GM18505 (cell line): ENCODE data around the gene ACOT7.

Experiments
- ATAC-seq: cut with Tn5 transposase; IDR thresholded peaks from one replicate; pipeline ENCODE4 v1.9.1; 2021; ENCODE audit not compliant: unreplicated experiment
- POLR2A ChIP-seq: IDR thresholded peaks from 4 replicates; pipeline ENCODE4 v1.6.1; 2011; ENCODE audit warnings: borderline replicate concordance; ENCODE audit not compliant: insufficient read depth, insufficient read length; ENCODE audit errors: extremely low read depth

Gene ACOT7

DNA sequence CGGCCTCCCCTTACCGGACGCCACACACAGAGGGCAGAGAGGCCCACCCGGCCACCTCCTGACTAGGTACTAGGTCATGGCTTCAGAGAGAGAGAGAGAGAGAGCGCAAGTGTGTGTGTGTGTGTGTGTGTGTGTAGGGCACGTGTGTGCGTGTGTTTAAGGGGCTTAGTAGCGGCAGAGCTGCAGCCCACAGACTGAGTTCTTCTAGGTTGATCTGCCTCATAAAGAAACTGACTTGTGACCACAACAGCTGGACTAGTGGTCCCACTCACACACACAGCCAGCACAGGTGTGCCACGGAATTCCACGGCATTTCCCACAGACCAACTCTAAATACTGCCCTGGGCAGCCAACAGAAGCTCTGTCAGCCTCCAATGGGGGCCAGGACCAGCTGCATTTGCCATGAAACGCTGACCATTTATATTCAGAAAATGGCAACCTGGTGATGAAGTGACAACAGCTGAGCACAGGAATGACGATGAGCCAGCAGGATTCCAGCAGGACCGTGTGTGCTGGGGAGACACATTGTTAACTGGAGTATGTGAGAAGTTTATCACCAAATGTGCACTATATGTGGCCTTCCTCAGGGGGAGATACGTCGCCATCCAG, 93.9 kb downstream of the ACOT7 start:
- TF ChIP-seq POLR2A = no peak

DNA sequence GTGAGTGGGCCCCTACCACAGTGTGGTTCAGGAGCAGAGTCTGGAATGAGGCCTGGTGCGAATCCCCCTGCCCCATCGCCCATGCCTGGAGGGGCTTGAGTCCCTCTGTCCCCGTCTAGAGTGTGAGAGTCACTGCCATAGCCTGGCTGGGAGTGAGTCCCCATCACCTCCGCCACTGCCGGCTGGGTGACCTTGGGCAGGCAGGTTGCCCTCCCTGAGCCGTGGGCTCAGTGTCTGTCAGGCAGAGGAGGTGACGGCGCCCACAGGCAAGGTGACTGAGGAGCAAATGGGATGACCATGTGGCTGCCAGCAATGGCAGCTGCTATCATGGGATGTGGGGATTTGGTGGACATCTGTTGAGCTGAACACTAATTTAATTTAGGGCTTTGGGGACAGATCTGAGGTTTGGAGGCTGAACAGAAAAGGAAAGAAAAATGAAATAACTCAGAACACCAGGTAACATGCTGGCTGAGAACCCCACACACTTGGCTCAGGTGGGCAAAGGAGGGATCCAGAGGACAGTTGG, 94.6 kb downstream of the ACOT7 start:
- no peak for TF ChIP-seq POLR2A
- ATAC-seq = no peak

More for the DNA sequence above, 93.9 kb downstream of the ACOT7 start:
- no peak for ATAC-seq

DNA sequence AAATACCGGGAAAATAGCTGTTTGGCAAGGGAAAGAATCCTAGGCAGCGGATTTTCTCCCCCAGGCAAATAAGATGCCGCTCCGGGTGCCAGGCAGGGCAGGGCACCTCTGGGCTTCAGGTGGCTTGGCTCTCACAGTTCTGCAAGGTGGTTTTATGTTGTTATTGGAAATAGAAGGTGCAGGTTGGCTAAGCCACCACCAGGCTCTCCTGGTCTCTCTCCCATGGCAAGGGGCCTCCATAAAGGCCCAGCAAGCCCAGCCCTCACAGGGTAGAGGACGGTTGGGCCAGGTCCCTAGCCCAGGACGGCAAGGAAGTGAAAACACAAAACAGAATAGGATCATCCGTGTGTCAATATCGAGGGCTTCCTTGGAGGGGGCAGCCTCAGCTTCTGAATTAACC, 95.0 kb downstream of the ACOT7 start:
- no peak for ATAC-seq

DNA sequence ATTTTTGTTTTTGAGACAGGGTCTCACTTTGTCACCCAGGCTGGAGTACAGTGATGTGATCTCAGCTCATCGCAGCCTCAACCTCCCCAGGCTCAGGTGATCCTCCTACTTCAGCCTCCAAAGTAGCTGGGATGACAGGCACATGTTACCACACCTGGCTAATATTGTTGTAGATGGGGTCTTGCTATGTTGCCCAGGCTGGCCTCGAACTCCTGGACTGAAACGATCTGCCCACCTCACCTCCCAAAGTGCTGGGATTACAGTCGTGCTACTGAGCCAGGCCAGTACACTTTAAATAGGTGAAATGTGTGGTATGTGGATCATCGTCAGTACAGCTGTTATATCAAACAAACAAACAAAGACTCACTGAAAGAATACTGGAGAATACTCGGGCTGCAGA, 97.7 kb downstream of the ACOT7 start:
- TF ChIP-seq POLR2A = no peak
- no peak for ATAC-seq

More for the DNA sequence above, 95.0 kb downstream of the ACOT7 start:
- TF ChIP-seq POLR2A = no peak

DNA sequence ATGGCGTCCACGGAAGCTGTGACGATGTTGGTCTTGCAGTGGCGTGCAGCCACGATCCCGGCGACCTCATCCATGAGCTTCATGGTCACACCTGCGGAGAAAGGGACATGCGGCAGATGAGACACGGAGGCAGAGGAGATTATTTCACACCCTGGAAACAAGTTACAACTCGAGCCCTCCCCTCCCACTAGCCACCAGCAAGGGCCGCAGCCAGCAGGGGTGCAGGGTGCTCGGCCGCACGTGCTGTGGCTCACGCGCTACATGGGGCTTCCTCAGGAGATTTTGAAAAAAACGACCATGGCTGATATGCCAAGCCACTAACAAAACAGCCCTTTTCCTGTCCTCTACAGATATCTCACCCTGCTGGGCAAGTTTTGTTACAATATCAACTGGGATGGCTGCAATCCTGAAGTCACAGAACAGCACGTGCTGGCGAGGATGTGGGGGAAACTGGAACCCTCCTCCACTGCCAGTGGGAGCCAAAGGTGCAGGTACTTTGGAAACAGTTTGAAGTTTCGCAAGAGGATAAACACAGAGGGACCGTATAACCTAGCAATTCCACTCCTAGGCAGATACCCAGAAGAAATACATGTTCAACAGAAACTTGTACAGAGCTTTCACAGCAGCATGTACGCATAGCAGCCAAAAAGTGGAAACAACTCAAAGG, 98.5 kb downstream of the ACOT7 start:
- ATAC-seq = no peak
- TF ChIP-seq POLR2A = no peak

DNA sequence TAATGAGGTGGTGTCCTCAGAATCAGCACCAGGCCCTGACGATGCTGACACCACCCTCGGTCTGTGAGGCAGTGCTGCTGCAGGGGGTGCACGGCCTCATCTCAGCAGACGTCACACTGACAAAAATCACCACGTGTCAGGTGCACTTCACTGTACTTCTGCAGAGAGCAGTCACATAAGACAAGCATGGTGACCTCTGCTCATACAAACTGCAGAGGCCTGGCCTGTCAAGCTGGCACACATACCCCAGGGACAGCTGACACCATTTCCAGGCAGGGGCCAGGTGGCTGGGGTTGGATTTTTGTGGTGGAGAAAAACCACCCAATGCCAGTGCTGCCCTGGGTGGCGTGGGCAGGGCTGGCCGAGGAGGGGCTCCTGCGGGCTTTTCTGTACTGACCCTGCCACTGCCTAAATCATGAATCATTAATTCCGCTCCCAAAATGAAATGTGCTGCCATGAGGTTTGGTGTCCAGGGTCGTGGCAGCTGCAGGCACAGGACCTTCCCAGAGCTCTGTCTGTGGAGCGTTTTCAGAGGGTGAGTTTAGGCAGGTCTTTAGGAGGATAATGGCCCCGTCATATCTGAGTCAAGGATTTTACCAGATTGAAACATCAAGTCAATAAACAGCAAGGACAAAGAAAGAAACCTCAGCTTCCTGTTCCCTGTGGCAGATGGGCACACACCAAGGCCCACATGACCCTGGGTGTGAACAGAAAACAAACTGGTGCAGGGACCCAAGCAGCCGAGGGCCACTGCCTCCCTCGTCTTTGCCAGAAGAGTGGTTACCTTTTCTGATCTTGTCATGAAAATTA, 99.3 kb downstream of the ACOT7 start:
- TF ChIP-seq POLR2A = no peak
- ATAC-seq = no peak

DNA sequence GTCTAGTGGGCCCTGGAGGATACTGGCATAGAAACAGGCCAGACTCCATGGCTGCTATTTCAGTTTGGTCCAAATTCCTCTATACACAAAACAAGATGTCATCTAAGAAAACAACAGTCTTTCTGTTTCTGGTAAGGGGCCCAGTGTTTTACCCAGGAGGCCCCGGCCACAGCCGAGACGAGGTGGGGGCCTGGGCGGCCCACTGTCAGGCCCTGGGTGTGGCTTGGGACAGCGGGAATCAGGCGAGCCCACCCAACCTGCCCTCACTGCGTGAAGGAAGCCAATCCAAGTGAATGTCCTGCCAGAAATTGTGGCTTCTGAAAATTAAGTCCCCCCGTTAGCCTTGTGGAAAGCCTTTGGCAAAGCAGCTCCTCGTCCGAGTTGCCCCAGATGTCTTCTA, 101.5 kb downstream of the ACOT7 start:
- no peak for ATAC-seq
- no peak for TF ChIP-seq POLR2A

DNA sequence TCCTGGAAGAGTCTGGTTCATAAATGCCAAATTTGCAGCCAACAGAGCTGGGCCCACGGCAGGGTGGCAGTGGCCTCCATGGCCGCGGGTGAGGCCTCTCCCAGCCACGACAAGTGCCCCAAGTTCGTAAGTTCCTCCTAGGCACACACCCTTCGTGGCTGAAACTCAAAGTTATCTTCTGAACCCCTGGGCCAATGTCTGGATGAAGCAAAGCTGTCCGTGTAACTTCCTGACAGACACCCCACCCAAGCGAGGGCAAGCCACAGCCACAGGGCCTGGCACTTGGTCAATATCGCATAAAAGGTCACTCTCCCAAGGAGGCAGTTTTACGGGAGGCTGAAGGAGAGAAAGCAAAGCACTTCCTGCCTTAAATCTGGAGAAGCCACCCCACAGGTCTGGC, 104.9 kb downstream of the ACOT7 start:
- no peak for TF ChIP-seq POLR2A
- ATAC-seq = no peak

DNA sequence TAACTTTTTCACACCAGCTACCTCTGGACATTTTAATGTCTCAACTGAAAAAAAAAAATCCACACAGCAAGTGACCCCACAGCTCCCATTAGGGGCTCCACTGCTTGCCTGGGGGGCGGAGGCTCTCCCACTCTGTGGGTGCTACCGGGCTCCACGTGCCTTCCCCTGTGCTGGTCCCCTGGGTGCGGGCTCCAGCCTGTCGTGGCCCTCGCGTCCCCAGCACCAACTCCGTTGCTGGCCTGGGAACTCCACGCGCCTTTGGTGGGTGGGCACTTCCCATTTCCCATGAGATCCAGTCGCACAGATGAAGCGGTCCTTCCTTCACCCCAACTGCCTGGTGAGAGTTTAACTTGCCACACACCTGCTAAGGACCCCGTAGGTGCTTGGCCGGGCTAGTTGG, 105.5 kb downstream of the ACOT7 start:
- no peak for TF ChIP-seq POLR2A

DNA sequence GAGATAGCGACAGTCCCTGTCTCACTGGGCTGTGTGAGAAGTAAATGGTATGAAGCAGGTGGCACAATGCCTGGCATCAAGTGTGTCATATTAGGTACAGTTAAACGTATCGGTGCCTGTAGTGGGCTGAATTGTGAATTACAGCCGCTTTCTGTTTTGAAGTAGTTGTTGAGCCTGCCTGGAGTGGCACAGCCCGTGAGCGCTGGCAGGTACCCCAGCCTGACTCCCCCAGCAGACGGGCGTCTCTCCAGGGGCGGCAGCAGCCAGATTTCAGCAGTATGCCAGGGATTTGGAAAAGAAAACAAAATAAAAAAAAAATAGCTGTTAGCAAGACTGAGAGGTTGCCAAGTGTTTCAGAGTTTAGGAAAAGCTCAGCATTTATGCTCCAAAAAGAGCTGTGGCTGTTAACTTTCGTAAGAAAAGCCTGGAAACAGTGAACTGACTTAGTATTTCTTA, 106.1 kb downstream of the ACOT7 start:
- TF ChIP-seq POLR2A = no peak
- ATAC-seq = no peak

More for the DNA sequence above, 105.5 kb downstream of the ACOT7 start:
- ATAC-seq = no peak

DNA sequence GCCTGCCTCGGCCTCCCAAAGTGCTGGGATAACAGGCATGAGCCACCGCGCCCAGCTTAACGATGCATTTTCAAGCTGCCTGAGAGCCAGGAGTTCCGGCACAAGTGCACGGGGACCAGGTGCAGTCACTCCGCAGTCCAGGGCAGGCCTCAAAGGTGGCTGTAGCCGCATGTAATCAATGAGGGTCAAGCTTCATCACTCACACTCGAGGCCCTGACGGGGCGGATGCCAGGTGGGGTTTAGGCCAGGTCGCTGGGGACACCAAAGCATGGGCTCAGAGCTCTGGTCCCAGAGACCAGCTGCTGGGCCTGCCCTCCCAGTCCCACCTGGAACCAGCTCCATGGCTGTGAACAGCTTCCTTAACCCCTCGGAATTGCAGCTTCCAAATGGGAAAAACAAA, 106.5 kb downstream of the ACOT7 start:
- no peak for TF ChIP-seq POLR2A
- no peak for ATAC-seq

DNA sequence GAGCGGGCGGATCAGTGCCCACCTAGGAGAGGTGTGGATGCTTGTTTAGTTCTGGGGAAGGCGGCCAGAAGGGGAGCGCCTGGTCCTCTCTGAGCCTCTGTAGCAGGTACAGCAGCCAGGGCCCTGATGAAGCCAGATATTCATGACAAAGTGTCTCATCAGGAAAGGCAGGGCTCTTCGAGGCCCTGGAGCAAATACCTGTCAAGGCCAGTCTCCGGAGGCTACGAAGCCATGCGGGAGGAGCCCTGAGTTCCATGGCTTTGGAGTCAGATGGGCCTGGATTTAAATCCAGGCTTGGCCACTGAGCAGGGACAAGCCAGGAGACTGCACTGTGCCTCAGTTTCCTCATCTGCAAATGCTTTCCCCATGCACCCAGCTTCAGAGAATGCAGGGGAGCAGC, 107.3 kb downstream of the ACOT7 start:
- ATAC-seq = no peak
- no peak for TF ChIP-seq POLR2A

DNA sequence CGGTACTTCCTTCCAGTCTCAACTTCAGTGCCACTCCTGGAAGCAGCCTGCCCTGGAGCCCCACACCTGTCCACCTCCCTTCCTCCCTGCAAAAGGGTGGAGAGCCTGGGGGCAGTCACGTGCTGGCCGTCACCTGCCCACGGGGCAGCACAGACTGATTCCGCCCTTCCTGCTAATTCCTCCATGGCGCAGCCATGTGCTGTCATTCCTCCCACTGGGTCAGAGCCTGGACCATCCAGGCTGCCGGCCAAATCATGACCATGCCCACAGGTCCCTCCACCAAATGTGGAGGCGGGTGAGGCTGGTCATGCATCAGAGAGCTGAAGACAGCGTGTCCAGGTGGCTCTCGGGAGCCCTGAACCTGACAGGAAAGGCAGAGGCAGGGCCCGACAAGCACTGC, 108.2 kb downstream of the ACOT7 start:
- ATAC-seq = no peak
- no peak for TF ChIP-seq POLR2A
